Measurements from ENCODE around the gene SLC35E2B. TPM values are rescaled to one million over a fixed set of nuclear protein-coding genes. Genes with fewer than 3 reads are reported as not detected.

SLC35E2B gene
- total RNA-seq, 1 donor: 32.8 TPM

DNA sequence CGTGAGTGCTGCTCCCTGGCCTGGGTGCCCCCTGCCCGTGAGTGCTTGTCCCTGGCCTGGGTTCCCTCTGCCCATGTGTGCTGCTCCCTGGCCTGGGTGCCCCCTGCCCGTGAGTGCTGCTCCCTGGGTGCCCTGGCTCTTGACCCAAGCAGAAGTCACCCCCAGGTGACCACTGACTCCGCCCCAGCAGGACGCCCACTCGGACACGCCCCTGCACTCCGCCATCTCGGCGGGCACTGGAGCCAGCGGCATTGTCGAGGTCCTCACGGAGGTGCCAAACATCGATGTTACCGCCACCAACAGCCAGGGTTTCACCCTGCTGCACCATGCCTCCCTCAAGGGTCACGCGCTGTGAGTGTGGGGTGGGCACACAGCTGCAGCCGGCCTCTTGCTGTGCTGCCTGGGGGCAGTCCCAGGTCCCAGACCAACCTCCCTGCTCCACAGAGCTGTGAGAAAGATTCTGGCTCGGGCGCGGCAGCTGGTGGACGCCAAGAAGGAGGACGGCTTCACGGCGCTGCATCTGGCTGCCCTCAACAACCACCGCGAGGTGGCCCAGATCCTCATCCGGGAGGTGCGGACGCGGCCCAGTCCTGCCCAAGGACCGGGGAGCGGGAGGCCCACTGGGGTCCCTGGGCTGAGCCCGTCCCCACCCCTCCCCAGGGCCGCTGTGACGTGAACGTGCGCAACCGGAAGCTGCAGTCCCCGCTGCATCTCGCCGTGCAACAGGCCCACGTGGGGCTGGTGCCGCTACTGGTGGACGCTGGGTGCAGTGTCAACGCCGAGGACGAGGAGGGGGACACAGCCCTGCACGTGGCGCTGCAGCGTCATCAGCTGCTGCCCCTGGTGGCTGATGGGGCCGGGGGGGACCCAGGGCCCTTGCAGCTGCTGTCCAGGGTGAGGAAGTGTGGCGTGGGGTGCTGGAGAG, 64.5 kb downstream of the SLC35E2B start:
- DNase-seq (ENCODE audit: low read depth): no peak
- TF ChIP-seq, protein P1, sequence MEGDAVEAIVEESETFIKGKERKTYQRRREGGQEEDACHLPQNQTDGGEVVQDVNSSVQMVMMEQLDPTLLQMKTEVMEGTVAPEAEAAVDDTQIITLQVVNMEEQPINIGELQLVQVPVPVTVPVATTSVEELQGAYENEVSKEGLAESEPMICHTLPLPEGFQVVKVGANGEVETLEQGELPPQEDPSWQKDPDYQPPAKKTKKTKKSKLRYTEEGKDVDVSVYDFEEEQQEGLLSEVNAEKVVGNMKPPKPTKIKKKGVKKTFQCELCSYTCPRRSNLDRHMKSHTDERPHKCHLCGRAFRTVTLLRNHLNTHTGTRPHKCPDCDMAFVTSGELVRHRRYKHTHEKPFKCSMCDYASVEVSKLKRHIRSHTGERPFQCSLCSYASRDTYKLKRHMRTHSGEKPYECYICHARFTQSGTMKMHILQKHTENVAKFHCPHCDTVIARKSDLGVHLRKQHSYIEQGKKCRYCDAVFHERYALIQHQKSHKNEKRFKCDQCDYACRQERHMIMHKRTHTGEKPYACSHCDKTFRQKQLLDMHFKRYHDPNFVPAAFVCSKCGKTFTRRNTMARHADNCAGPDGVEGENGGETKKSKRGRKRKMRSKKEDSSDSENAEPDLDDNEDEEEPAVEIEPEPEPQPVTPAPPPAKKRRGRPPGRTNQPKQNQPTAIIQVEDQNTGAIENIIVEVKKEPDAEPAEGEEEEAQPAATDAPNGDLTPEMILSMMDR (IDR thresholded peaks at IDR 0.05; ENCODE audit: insufficient read depth, low read depth, low read length): no peak
- no peak overlapping the region for H3K4me3 ChIP-seq (ENCODE audit: low read depth, low read length)

DNA sequence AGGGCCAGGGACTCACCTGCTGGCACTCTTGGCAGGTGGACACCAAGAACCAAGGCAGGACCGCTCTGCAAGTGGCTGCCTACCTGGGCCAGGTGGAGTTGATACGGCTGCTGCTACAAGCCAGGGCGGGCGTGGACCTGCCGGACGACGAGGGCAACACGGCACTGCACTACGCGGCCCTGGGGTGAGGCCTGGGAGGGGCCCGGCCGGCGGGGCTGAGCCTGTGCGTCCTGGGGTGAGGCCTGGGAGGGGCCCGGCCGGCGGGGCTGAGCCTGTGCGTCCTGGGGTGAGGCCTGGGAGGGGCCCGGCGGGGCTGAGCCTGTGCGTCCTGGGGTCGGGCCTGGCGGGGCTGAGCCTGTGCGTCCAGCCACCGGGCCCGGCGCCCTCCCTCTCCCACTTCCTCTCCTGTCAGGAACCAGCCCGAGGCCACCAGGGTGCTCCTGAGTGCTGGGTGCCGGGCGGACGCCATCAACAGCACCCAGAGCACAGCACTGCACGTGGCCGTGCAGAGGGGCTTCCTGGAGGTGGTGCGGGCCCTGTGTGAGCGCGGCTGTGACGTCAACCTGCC, 65.2 kb downstream of the SLC35E2B start:
- no peak for DNase-seq (ENCODE audit: low read depth)
- no peak overlapping the region for H3K4me3 ChIP-seq (ENCODE audit: low read depth, low read length)
- TF ChIP-seq, protein P1 (IDR thresholded peaks at IDR 0.05; ENCODE audit: insufficient read depth, low read depth, low read length): no peak

DNA sequence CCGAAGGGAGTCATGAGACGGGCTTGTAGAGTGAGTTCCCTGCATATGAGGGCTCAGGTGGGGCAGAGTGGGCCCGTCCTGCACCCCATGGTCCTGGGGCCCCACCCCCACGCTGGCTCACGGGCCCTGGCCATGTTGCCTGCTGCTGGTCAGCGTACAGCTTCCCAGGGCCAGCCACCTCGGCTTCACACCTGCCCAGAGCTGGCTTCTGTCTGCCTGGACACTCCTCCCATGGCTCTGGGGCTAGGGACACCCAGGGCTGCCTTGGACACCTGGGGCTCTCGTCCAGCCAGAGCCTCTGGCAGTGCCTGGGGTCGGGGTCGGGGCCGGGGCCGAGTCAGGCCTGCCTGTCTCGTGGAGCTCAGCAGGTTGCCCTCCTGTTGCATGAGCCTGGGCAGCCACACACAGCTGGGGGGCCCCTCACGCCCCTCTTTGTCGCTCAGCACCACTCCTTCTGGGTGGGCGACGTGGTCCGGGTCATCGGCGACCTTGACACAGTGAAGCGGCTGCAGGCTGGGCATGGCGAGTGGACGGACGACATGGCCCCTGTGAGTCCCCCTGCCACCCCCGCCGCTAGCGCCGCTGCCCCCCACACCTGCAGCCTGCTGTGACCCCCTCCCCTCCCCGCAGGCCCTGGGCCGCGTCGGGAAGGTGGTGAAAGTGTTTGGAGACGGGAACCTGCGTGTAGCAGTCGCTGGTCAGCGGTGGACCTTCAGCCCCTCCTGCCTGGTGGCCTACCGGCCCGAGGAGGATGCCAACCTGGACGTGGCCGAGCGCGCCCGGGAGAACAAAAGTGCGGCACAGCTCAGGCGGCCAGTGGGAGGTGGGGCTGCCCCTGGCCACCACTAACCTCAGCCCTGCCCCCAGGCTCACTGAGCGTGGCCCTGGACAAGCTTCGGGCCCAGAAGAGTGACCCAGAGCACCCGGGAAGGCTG, 66.1 kb downstream of the SLC35E2B start:
- TF ChIP-seq, protein P1 (IDR thresholded peaks at IDR 0.05; ENCODE audit: insufficient read depth, low read depth, low read length): no peak
- no peak for DNase-seq (ENCODE audit: low read depth)
- no peak overlapping the region for H3K4me3 ChIP-seq (ENCODE audit: low read depth, low read length)

DNA sequence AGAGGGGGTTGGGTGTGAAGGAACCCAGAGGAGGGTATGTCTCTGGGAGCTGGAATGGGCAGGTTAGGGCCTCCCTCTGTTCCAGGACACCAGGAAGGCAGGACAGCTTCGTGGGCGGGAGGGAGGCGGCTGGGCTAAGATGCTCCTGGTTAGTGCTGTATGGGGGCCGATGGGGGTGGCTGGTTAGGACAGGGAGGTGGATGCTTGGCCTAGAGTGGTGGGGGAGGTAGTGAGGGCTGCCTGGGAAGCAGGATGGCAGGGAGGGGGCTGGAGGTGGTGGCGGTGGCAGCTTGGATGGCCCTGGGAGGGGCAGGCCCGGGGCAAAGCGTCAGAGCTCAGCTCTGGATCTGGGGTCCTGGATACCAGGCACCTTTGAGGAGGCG, 66.8 kb downstream of the SLC35E2B start:
- no peak for DNase-seq (ENCODE audit: low read depth)
- TF ChIP-seq, protein P1 (IDR thresholded peaks at IDR 0.05; ENCODE audit: insufficient read depth, low read depth, low read length): no peak
- no peak overlapping the region for H3K4me3 ChIP-seq (ENCODE audit: low read depth, low read length)

DNA sequence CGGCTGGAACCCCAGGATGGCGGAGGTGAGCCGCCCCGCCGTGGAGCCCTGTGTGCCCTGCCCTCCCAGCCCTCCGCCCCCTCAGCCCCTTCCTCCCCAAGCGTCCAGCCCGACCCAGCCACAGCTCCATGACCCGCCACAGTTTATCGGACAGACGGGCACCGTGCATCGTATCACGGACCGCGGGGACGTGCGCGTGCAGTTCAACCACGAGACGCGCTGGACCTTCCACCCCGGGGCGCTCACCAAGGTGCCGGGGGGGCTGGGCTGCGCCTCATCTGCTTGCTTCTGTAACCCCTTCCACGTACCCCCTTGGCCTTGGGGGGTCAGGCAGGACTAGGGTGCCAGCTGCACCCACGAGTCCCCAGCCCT, 67.2 kb downstream of the SLC35E2B start:
- no peak for DNase-seq (ENCODE audit: low read depth)
- no peak overlapping the region for H3K4me3 ChIP-seq (ENCODE audit: low read depth, low read length)
- TF ChIP-seq, protein P1 (IDR thresholded peaks at IDR 0.05; ENCODE audit: insufficient read depth, low read depth, low read length): no peak

Measured in fibroblast of villous mesenchyme (primary cell).